Esophagus squamous epithelium (tissue), 4 donors: ENCODE results near the gene ST3GAL4.

Experiments
- CTCF ChIP-seq, 6 experiments: fragments of 450-650 bp in 4 of 6; fragments of 200-600 bp in 2 of 6; sonication (generic) in 2 of 6; IDR thresholded peaks; one replicate each; pipeline ENCODE4 v1.5.1; 2016 to 2019; ENCODE audit warnings: antibody characterized with exemption in 6 of 6, mild to moderate bottlenecking in 4 of 6, moderate library complexity in 4 of 6
- POLR2A ChIP-seq, 4 donors: fragments of 450-650 bp; IDR thresholded peaks; one replicate each; pipeline ENCODE4 v1.6.1; 2017; ENCODE audit warnings: antibody characterized with exemption in 4 of 4, mild to moderate bottlenecking in 4 of 4, moderate library complexity in 3 of 4

GRCh38 chr11:126451211-126451802, 95.8 kb downstream of the ST3GAL4 start:
- TF ChIP-seq CTCF (IDR thresholded peaks at IDR 0.05) (no peak), POLR2A (IDR thresholded peaks at IDR 0.05) (no peak)
